Activated CD8-positive, alpha-beta memory T cell treated with anti-CD3 and anti-CD28 coated beads for 24 hours (primary cell): Measurements from ENCODE around the gene TXNIP.
"Not testable (repeated sequence)": the region's sequence is repeated elsewhere in the genome, so short reads cannot be mapped to it uniquely, and the experiment has no call there.

Source experiments
- DNase-seq: peaks from one replicate; pipeline ENCODE4 v3.0.0-alpha.2; 2020

TXNIP gene, protein sequence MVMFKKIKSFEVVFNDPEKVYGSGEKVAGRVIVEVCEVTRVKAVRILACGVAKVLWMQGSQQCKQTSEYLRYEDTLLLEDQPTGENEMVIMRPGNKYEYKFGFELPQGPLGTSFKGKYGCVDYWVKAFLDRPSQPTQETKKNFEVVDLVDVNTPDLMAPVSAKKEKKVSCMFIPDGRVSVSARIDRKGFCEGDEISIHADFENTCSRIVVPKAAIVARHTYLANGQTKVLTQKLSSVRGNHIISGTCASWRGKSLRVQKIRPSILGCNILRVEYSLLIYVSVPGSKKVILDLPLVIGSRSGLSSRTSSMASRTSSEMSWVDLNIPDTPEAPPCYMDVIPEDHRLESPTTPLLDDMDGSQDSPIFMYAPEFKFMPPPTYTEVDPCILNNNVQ

GRCh38 chr1:145996433-145997015, at the start of gene TXNIP:
TSS of gene TXNIP (minus strand) at chr1:145996579. CDS start at chr1:145996266, 313 bp downstream.
- peak; percentile 93 for DNase-seq

- DNase-seq = no peak
Observed at GRCh38 chr1:146039844-146040194, 43.4 kb upstream of the TXNIP start.

GRCh38 chr1:146036965-146037646, 40.7 kb upstream of the TXNIP start:
- DNase-seq = peak; percentile 93

DNA sequence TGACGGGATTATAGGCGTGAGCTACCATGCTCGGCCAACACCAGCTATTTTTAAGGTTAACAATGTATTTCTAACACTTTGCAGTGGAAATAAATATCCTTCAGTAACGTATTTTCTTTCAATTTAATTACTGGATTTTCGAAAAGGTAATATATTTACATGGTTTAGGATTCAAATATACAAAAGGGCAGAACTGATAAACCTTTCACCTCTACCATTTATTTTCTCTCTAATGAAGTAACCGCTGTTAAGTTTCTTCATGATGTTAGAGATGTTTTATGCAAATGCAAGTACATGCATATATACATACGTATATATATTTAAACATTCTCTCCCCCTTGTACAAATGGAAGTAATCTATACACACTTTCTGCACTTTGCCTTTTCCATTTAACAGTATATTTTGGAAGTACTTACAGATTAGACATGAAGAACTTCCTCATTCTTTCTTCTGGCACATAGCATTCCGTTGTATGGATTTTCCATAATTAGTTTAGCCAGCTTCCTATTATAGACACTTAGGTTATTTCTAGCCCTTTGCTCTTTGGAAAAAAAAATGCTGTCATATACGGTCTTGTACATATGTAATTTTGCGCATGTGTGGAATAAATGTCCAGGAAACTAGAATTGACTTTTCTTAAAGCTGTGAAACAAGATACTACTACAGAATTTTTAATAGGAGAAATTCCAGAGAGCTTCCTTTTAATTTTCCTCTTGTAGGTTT, 40.0 kb upstream of the TXNIP start:
- no peak for DNase-seq

GRCh38 chr1:146035048-146035423, 38.7 kb upstream of the TXNIP start:
- no peak for DNase-seq

DNA sequence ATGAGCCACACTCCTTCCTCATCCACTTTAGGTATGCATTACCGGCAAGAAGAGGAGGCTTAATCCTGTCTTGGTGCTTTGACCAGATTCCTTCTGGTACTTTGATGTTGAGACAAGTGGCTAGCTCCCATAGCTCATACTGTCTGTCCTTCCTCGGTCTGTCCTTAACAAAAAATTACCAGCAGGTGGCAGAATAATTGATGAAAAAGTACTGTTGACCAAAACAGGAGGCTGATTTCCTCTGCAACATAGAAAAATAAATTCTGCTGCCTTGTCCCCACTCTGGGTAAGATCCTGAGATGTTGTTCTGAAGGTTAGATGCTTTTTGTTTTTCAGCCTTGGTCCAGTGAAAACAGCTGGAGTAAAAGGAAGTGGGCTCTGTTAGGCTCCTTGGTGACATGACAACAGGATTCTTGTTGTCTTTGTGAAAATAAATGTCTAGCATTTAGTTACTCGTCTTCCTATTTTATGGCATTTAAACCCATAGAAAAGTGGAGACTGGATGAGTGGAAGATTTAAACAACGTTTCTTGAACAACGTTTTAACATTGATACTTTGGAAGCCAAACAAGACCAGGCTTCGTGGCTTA, 36.3 kb upstream of the TXNIP start:
- no peak for DNase-seq

GRCh38 chr1:146031476-146031875, 35.1 kb upstream of the TXNIP start:
- no peak for DNase-seq

DNA sequence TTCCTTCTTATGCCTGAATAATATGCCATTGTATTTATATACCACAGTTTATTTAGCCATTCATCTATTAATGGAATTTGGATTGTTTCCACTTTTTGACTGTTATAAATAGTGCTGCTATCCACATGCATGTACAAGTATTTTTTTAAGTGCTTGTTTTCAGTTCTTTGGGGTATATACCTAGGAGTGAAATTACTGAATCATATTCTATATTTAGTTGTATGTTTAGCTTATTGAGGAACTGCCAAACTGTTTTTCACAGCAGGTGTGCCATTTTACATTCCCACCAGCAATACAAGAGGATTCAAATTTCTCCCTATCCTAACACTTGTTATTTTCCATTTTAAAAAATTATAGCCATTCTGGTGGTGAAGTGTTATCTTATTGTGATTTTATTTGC, 32.7 kb upstream of the TXNIP start:
- no peak for DNase-seq

- DNase-seq = not testable (repeated sequence)
Observed at GRCh38 chr1:146026650-146027049, 30.3 kb upstream of the TXNIP start.

DNA sequence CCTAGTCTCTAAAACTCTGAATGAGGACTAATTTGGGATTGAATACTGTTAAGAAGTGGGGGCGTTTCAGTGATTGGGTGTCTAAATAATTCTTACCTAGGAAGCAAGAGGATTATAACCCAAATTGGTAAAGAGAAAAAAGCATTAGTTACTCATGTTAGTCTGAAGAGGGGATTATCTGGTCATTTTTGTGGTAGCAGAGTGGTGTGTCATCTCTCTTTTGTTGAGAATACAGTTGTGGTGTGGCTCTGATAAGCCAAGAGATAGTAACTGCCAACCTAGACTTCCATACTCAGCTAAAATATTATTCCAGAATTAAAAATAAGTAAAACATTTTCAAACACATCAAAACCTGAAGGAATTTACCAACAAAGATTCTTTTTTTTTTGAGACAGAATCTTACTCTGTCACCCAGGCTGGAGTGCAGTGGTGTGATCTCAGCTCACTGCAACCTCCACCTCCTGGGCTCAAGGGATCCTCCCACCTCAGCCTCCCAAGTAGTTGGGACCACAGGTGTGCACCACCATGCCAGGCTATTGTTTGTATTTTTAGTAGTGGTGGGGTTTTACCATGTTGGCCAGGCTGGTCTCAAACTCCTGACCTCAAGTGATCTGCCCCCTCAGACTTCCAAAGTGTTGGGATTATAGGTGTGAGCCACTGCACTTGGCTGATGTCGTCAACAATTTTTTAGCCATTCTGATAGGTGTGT, 29.6 kb upstream of the TXNIP start:
- DNase-seq = not testable (repeated sequence)

DNA sequence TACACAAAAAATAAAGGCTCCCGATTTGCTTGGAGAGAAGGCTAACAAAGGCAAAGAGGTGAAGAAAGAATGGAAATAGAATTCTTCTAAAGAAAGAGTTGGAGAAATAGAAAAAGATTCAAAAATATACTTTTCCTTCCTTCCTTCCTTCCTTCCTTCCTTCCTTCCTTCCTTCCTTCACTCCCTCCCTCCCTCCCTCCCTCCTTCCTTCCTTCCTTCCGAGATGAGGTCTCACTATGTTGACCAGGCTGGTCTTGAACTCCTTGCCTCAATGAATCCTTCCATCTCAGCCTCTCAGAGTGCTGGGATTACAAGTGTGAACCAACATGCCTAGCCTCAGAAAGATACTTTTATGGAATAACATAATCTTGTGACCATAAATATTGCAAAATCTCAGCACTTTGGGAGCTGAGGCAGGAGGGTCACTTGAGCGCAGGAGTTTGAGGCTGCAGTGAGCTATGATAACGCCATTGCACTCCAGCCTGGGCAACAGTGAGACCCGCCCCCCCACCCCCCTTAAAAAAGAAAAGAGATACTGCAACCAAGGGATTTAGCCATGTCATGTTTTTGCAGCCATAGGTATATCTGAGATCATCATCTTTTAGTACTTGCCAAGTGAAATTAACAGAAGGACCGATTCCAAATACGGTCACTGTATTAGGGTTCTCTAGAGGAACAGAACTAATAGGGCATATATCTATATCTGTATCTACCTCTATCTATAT, 26.2 kb upstream of the TXNIP start:
- DNase-seq = no peak

GRCh38 chr1:146021622-146022402, 25.4 kb upstream of the TXNIP start, which contains the start of gene HJV:
TSS of gene HJV (minus strand) at chr1:146021735. CDS start at chr1:146020231, 1,504 bp downstream.
- DNase-seq = no peak

- DNase-seq = no peak
Observed at GRCh38 chr1:146021050-146021445, 24.7 kb upstream of the TXNIP start.

DNA sequence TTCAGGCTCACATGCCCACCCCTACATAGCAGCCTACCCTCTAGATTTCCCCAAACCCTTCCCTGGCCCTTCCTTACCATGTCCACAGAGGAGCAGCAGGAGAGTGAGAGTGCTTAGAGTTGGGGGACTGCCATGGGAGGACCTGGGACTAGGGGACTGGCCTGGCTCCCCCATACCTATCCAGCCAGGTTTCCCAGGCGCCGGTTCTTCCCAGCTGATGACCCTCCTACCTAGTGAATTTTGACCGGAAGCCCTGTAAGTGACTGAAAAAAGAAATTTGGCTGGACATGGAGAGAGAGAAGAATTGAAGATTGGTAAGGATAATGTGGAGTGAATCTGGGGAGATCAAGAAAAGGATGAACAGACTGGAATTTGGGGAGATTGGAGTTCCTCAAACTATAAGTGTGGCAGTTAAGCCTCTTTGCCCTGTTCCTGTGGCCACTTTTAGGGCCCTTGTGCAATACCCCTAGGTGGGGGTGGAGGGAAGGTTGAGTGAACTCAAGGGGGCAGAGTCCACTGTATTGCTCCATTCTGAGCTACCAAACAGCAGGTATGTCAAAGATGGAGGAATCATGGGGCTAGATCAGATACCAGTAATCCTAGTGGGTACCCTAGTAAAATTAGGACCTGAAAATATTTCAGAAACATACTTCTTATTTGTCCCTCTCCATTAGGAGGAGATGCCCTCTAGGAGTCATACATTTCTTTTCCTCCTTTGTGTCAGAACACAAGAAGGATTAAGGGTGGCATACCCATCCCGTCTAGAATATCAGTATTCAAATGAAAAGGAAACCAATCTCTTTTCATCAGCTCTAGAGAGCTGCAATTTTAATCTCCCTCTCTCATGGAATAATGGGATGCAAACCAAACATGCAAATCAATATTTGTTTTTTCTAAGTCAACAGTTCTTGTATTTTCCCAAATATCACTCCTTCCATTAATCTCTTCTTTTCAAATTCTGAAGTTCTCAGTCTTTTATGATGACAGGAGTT, 24.0 kb upstream of the TXNIP start:
- DNase-seq = no peak

DNA sequence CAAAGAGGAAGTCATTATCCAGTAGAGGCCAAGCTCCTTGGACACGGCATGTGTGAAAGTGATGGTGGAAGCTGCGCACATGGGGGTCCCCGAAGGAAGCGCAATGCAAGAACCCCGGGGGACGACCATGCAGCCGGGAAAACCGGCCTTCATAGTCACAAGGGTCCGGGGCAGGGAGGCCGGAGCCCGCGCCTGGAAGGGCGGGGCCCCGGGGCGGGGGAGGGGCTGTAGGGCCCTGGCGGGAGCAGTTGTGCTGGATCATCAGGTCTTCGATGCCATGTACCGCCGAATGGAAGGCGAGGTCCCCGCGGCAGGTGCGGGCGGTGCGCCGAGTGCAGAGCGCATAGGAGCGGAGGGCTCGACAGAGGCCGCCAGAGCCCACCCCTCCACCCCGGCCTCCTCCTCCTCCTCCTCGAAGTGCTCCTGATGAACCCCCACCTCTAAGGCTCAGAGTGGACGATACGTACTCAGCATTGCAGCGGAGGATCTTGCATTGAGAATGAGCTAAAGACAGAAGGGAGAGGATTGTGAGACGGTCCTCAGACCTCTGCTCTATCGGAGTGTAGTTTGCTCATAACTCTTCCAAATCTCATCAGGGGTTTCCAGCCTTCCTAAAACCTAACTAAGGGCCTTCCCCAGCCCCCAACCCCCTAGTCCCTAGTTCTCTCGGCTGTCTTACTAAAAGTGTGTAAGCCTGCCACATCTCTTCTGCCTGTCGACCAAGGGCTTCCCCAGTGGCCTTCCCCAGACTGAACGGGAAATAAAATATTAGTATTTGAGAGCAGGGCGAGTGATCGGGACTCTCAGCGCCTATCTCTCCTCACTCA, 23.1 kb upstream of the TXNIP start:
- DNase-seq = no peak

GRCh38 chr1:146016891-146017290, 20.5 kb upstream of the TXNIP start:
- DNase-seq = no peak

- DNase-seq = no peak
Observed at GRCh38 chr1:146013559-146013922, 17.2 kb upstream of the TXNIP start.

DNA sequence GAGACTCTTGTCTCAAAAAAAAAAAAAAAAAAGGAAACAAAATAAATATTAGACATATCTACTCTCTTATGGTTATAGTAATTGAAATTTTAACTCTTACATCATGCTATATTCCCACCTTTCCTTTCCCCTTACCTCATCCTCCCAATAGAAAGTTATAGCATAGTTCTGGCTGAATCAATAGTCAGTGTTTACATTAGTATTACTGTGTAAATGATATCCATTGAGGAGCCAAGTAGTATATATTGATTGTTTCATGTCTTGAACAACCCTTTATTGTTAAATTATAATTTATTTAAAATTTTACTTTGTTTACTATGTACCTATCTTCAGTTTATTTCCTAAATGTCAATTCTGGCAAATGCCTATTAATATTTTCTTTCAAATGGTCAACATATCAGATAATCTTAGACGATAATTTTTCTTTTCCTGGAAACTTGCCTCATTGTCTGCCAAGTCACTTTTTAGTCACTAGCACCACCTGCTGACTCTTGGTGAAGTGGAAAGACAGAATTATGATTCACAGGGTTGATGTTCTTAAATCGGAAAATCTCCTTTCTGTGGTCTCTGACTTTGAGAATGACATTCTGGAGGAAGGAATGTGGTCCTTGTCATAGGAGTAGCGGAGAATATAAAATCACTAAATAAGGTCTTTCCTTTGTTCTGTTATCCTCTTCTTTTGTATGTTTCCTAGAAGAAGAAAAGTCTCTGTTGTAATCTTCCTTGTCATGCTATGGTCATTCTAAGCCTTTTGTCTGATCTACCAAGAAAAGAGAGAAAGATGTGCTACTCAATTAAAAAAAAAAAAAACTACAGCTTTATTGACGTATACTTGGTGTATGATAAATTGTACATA, 16.6 kb upstream of the TXNIP start:
- DNase-seq = no peak
